GM12874 (cell line): ENCODE results near the gene SYNRG.

Experiments used
- CTCF ChIP-seq: IDR thresholded peaks from 2 replicates; pipeline ENCODE4 v1.5.1; 2011; ENCODE audit warnings: low read depth, mild to moderate bottlenecking, control low read depth, low read length, moderate library complexity; ENCODE audit not compliant: insufficient read depth

The SYNRG gene

GRCh38 chr17:37478187-37478586 is 131.0 kb downstream of the SYNRG start:
- TF ChIP-seq CTCF = no peak

- TF ChIP-seq CTCF = no peak
Measured at GRCh38 chr17:37476431-37477120, 132.6 kb downstream of the SYNRG start.

- no peak for TF ChIP-seq CTCF
Measured at GRCh38 chr17:37475731-37476420, 133.3 kb downstream of the SYNRG start.

GRCh38 chr17:37470181-37470580 is 139.0 kb downstream of the SYNRG start:
- no peak for TF ChIP-seq CTCF

GRCh38 chr17:37466471-37466870 is 142.7 kb downstream of the SYNRG start:
- no peak for TF ChIP-seq CTCF

GRCh38 chr17:37465069-37465616 is 144.1 kb downstream of the SYNRG start:
- TF ChIP-seq CTCF = no peak
